ENCODE data around the gene CDSN.
A peak's percentile ranks its signal among the peaks of the same experiment; 100 is the strongest.
"Not testable (repeated sequence)": the region's sequence is repeated elsewhere in the genome, so short reads cannot be mapped to it uniquely, and the experiment has no call there.

The CDSN gene

DNA sequence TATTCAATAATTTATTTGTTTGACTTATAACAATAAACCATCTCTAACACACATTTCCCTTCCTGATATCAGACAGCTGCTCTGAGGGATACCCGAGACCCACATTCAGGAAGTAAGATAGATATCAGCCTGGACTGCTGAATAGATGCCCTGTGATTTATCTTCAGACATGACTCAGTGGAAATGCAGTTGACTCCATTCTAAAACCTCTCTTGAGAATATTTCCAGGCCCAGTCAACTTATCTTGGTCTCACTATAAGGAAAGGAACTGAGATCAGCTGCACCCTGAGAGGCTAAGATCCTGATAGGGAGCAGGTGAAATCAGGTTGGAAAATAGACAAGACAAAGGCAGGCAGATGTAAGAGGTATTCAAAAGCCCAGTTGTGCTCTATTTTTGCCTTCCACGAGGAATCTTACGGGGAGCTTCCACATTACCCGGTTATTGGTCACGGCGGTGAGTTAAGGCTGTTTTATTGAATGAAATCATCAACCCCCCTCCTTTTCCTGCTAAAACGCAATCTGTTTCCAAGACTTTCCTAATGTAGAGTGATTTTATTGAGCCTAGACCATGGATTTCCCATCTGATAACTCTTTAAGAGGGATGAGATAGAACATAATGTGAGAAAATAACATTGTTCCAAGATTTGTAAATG, 33.3 kb downstream of the CDSN start:
- DNase-seq (ENCODE audit: low read depth), result no peak

DNA sequence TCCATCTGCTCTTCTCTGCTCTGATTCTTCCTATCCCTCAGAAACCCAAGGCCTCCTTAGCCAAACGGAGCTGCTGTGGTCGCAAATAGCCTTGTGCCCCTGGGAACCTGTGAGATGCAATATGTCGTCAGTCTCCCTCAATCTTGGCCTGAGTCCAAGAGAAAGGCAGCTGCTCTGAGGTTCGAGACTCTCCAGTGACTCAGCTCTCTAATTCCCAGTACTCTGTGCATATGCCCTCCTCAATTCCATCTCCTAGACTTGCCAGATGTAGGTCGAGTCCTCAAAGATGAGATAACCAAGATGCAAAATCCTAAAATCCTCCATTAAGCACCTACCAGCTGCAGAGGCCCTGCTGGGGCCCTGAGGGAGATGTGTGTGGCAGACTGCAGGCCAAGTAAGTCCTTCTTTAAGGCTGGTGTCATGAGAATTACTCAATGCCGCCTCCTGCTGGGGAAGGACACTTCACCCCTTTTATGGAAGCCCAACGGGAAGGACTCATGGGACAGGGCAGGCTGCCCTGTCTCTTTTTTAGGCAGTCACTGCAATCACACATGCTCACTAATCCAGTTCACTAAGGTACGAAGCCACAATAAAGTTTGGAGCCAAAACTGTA, 36.4 kb downstream of the CDSN start:
- DNase-seq (ENCODE audit: low read depth), result peak; percentile 53

DNA sequence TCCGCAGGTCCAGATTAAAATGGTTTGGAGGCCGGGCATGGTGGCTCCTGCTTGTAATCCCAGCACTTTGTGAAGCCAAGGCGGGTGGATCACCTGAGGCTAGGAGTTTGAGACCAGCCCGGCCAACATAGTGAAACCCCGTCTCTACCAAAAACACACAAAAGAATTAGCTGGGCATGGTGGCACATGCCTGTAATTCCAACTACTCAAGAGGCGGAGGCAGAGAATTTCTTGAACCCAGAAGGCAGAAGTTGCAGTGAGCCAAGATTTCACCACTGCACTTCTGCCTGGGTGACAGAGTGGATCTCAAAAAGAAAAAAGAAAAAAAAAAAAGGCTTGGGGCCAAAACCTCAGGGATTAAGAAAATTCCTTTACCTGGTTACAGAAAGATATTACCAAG, 38.4 kb downstream of the CDSN start:
- no peak for DNase-seq (ENCODE audit: low read depth)

DNA sequence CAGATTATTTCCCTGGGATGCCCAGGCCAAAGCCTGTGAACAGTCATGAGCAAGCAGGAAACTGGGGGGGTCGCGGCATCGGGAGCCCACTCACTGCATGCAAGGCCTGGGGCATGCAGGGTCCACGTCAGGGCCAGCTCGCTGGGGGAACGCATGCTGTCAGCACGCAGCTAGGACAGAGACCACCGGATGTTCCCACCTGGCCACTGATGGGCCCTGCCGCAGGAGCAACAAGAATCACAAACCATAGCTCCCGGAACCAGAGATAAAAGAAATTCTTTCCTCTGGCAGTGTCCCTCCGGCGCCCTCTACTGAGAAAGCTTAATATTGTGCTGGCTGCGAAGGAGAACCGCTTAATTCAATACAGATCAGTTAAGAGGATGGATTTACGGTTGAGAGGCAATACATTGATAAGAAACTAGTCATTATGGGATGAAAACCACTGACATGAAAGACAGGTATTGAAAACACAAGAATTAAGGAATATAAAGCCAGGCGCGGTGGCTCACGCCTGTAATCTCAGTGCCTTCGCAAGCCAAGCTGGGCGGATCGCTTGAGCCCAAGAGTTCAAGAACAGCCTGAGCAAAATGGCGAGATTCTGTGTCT, 40.5 kb downstream of the CDSN start:
- DNase-seq (ENCODE audit: low read depth), result peak; percentile 50

DNA sequence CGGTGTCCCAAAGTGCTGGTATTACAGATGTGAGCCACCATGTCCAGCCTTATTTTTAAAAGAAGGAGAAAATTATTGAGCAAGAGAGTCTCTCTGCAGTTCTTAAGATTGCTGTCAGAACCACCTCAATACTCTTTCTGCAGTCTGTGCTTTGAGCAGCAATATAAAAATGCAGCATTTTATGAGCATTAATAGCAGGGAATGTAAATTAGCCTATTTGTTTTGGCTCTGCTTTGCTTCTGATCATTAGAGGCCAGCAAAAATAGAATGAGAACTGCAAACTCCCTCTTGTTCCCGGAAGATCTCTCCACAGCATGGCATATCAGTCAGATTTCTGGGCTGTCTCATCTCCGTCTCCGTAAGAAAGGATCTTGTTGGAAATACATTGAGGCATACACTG, 43.6 kb downstream of the CDSN start:
- DNase-seq (ENCODE audit: low read depth), result no peak

DNA sequence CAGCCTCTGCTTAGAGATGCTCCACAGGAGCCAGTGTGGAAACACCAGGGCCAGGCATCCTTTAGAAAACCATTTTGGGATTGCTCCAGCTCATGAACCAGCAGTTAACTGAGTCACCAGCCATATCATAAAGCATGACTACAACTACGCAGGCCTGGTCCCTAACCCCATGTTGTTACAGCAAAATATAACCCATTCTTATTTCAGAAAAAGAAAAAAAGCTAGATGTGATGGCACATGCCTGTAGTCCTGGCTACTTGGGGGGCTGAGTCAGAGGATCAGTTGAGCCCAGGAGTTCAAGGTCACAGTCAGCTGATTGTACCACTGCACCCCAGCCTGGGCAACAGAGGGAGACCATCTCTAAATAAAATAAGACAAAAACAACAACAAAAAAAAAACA, 44.7 kb downstream of the CDSN start:
- DNase-seq (ENCODE audit: low read depth), result no peak

DNA sequence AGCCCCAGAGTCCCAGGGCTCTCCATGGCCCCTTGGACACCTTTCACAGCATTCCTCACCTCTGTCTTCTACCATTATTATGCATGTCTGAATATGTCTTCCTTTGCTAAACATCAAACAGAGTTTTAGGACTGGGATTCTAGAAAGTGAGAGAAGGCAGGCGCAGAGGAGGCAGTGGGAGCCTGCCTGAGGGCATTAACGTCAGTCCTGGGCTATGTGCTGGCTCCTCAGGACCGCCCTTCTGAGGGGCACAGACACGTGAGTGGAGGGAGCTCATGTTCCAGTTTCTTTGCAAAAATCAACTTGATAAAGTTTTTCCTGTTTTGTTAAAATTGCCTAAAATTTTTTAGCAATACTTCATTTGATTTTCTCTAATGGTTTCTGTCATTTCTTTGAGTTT, 45.8 kb downstream of the CDSN start:
- DNase-seq (ENCODE audit: low read depth), result no peak

DNA sequence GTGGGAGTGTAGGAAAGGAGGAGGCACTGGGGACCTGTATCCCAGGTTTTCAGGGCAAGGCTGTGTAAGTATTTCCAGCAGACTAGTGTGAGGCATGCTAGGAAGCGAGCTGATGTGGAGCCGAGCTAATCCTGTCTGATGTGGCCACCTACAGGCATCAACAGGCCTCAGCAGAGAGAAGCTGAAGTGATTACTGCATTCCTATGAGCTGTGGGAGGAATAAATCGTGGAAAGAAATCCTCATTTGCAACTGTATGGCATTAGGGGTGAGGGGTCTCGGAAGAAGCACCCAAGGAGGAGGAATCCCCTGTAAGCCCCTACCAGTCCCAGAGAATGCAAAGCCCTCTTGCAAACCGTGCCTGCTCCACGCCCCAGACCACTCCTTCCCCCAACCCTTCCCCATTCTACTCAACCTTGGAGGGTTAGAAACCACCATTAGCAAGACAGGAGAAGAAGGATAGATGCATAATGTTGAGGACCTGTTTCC, 49.5 kb downstream of the CDSN start:
- DNase-seq (ENCODE audit: low read depth), result peak; percentile 67

DNA sequence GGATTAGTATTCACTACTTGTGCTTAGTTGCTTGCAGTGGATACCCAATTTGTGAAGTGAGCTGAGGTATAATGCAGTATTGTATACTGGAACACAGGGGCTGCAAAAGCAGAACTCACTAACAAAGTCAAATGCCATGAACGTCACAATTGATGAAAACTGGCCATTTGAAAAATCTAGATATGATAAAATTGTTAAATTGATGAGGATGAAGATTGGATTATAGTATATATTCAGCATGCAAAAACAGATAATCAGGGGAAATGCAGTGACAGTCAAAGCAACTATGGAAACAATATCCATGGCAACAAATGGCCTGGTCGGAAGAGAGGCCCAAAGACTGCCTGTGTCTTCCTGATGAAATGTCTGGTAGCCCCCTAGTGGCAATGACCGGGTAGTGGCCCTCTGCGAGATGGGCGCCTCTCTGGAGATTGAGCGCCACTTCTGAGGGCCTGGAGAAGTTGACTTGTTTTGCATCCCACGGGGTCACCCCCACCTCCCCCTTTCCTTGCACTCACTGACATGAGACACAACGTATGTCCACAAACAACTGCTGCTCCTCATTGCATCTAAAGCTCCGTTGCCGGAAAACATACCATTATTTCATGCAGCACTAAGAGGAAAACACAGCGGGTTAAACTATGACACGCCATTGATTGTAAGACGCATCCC, 51.4 kb downstream of the CDSN start:
- peak; percentile 64 for DNase-seq (ENCODE audit: low read depth)

DNA sequence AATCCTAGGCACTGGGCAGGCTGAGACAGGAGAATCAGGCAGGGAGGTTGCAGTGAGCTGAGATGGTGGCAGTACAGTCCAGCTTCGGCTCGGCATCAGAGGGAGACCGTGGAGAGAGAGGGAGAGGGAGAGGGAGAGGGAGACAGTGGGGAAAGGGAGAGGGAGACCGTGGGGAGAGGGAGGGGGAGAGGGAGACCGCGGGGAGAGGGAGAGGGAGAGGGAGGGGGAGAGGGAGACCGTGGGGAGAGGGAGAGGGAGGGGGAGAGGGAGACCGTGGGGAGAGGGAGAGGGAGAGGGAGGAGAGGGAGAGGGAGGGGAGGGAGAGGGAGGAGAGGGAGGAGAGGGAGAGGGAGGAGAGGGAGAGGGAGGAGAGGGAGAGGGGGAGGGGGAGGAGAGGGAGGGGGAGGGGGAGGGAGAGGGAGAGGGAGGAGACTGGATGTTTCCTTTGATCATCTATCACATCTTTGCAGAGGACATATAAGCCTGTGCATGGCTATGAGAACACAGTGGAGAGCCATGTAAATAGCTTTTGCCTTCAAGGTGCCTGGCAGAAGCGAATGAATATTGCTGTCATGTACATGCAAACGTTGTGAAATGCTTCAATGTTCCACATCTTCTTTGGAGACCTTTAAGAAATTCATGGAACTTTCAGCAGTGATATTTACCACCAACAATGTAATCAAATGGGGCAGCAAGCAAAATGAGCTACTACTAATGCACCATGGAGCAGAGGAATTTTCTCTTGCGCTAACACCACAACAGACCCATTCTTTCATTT, 52.2 kb downstream of the CDSN start:
- DNase-seq (ENCODE audit: low read depth), result not testable (repeated sequence)

DNA sequence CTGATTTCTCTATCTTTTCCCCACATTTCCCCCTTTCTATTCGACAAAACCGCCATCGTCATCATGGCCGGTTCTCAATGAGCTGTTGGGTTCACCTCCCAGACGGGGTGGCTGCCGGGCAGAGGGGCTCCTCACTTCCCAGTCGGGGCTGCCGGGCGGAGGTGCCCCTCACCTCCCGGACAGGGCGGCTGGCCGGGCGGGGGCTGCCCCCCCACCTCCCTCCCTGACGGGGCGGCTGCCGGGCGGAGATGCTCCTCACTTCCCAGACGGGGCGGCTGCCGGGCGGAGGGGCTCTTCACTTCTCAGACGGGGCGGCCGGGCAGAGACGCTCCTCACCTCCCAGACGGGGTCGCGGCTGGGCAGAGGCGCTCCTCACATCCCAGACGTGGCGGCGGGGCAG, 53.2 kb downstream of the CDSN start:
- DNase-seq (ENCODE audit: low read depth), result not testable (repeated sequence)

DNA sequence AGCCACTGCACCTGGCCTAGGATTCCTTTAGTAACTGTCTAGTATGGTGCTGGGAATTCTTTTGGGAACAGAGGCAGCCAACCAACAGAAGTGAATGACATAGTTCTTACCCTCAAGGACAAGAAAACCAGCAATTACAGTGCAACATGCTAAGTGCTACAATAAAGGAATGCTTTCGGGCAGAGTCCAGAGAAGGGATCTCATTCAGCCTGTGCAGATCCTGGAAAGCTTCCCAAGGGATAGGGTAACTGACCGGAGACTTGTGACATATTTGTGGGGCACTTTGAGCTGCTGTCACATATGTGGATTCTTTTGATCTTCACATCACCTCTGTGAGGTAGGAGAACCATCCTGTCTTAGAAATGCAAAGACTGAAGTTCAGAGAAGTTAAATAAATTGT, 54.7 kb downstream of the CDSN start:
- DNase-seq (ENCODE audit: low read depth), result no peak
